GM21381 (cell line): Measurements from ENCODE around the gene PKHD1.

Experiments
- ATAC-seq: cut with Tn5 transposase; IDR thresholded peaks from one replicate; pipeline ENCODE4 v1.9.1; 2021; ENCODE audit warnings: mild to moderate bottlenecking, moderate library complexity; ENCODE audit not compliant: unreplicated experiment

PKHD1 gene

GRCh38 chr6:52046456-52046855, 41.0 kb downstream of the PKHD1 start:
- no peak for ATAC-seq

- no peak for ATAC-seq
Observed at GRCh38 chr6:52045481-52045880, 41.9 kb downstream of the PKHD1 start.

- ATAC-seq: no peak
Observed at GRCh38 chr6:52045033-52045432, 42.4 kb downstream of the PKHD1 start.

- ATAC-seq: no peak
Observed at GRCh38 chr6:52042141-52042885, 45.1 kb downstream of the PKHD1 start.

- no peak for ATAC-seq
Observed at GRCh38 chr6:52041134-52041533, 46.3 kb downstream of the PKHD1 start.

- no peak for ATAC-seq
Observed at GRCh38 chr6:52027699-52028098, 59.7 kb downstream of the PKHD1 start.

- no peak for ATAC-seq
Observed at GRCh38 chr6:52024451-52025068, 62.9 kb downstream of the PKHD1 start.

GRCh38 chr6:52022675-52023074, 64.7 kb downstream of the PKHD1 start:
- ATAC-seq: no peak

- ATAC-seq: no peak
Observed at GRCh38 chr6:52020945-52021570, 66.4 kb downstream of the PKHD1 start.

GRCh38 chr6:52019881-52020280, 67.5 kb downstream of the PKHD1 start:
- ATAC-seq: no peak

DNA sequence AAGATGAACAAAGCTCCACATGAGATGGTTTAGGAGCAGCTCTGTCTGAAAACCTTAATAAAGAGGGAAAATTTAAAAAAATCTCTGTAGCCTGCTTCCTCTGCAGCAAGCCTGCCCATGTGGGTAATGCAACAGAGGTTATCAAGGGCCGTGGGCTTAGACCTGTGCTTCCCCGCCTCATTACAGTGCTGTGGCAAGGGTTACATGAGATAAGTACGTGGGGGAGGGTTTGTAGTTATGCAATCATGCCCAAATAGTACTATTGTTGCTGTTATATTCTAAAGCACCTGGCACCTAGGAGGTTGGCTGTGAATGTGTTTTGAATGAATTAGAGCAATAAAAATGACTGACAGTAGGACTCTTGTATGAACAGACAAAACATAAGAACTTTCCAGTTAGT, 68.3 kb downstream of the PKHD1 start:
- ATAC-seq: no peak

- no peak for ATAC-seq
Observed at GRCh38 chr6:52016915-52017748, 70.3 kb downstream of the PKHD1 start.

DNA sequence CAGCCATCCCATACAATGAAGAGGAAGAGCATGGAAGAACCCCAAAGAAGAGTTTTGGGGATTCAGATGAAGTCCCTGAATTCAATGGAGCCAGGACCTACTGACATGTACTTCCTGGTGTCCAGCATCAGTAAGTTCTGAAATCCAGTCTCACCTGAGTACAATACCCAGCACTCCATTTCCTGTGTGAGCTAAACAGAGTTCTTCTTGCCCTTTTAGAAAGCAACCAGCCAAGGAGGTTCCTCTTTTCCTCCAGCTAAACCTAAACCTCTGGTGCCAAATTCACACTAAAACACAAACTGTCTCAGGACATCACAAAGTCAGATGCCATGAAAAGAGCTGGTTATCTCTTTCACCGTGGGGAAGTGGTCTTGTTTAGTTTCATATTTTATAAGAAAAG, 71.5 kb downstream of the PKHD1 start:
- no peak for ATAC-seq

DNA sequence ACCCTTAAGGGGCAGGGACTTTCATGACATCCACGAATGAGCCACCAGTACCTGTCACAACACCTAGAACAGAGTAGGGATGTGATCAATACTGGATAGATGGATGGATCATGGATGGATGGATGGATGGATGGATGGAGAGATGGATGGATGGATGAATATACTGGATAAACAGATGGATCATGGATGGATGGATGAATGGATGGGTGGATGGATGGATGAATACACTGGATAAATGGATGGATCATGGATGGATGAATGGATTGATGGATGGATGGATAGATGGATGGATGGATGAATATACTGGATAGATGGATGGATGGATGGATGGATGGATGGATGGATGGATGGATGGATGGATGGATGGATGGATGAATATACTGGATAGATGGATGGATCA, 73.0 kb downstream of the PKHD1 start:
- no peak for ATAC-seq

DNA sequence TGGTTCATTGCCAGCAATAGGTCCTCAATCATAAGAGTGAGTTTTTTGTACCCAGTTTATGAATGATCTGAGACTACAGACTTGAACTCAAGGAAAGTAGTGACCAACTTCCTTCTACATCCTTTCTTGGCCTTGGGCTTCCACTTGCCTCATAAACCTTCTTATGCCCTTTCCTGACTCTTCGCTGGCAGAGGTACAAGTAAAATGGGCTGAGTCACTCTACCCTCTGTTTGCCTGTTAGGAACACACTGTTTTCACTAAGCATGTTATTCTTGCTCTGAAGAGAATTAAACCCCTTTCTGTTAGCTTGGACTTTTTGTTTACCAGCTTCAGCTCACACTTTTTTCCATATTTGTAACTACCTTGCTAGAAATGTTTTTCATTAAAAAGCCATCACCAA, 74.4 kb downstream of the PKHD1 start:
- no peak for ATAC-seq

DNA sequence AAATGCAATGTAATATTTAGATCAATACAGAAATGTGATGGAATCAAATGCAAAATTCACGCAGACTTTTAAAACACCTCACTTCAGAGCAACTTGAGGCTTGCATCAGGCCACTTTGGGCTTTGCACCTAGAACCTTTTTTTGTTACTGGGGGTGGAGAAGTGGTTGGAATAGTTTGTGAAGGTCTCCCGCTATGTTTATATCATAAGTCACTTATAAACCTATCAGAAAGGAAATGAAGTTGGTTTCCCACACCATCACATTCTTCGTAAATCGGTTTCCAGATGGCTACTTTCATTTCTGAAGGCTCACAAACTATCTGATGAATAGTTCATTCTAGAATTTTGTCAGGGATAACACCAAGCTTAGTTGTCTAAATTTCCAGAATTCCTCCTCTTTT, 74.8 kb downstream of the PKHD1 start:
- ATAC-seq: no peak

DNA sequence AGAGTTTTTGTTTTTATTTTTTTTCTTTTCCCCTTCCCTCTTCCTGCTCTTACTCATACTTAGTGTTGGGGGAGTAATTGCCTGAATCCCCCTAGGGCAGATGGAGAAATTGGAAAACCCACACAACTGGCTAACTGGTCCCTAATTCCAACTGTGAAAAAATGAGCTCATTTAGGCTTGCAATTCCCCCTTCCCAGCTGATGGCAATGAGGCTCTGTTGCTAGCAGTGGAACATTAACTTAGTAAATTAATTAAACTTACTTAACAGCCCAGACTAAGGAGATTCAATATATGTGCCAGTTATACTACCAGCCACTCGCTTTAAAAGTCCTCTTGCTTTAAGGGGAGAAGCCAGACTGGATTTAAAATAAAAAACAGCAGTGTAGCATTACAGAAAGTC, 76.6 kb downstream of the PKHD1 start:
- ATAC-seq: no peak

DNA sequence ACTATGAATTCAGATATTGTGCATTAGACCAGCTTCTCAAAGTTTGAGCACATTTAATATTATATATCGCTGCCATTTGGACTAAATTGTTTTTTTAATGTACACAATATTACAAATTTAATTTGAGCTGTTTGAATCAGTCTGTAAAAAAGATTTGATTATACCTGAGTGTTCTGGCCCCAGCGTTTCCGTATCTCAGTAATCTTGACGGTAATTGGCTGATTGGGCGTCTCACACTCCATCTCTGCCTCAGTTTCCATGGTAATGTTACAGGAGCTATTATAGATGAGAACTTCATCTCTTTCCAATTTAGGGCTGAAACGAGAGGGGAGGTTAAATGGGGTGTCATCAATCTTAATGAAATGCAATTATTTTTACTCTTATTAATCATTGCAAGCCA, 77.3 kb downstream of the PKHD1 start:
- ATAC-seq: no peak

DNA sequence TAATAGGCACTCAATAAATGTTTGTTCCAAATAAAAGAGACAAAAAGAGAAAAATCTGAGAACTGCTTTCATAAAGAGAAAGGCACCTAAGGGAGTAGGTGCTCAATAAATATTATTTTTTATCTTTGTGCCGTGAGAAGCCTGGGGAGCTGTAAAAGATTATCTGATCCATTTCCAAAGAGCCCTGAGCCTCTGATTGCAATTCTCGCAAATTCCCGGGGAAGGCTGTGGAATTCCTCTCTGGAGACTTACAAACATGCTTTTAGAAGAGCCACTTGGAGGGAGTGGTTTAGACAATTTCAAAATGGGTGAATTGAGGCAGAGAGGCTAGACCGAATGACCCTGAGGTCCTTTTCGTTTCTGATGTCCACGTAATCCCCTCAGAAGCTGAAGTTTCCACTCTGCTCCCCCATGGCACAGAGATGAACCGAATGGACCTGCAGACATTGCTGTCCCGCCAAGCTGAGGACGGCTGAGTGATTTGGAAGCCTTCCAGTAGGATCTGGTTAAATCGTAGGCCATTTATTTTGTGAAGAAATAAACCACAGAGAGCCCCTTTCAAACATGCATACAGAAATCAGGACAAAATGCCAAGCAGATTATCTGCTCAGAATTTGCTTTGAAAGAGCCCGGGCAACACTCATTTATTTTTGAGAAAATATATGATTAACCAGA, 77.8 kb downstream of the PKHD1 start:
- no peak for ATAC-seq

GRCh38 chr6:52000064-52000463, 87.3 kb downstream of the PKHD1 start:
- no peak for ATAC-seq
